ENCODE results near the gene MCOLN3.

The MCOLN3 gene

GRCh38 chr1:85048296-85049064 is at the start of gene MCOLN3:
Gene MCOLN3 (minus strand): TSS chr1:85048500. CDS start chr1:85045360, 3,140 bp downstream.
- TF ChIP-seq CTCF (IDR thresholded peaks at IDR 0.05; ENCODE audit: low read length, missing control alignments), result no peak
- DNase-seq (ENCODE audit: low read depth), result no peak
- no peak within 1 kb of the TSS for H3K4me3 ChIP-seq (replicated peaks; ENCODE audit: low read depth, low read length)

- no peak for DNase-seq (ENCODE audit: low read depth)
- TF ChIP-seq CTCF (IDR thresholded peaks at IDR 0.05; ENCODE audit: low read length, missing control alignments), result no peak
- no peak overlapping the region for H3K4me3 ChIP-seq (replicated peaks; ENCODE audit: low read depth, low read length)
Measured at GRCh38 chr1:85093644-85094043, 45.3 kb upstream of the MCOLN3 start.

GRCh38 chr1:85091671-85092280 is 43.5 kb upstream of the MCOLN3 start:
- no peak overlapping the region for H3K4me3 ChIP-seq (replicated peaks; ENCODE audit: low read depth, low read length)
- DNase-seq (ENCODE audit: low read depth), result no peak

GRCh38 chr1:85090225-85090624 is 41.9 kb upstream of the MCOLN3 start:
- no peak for TF ChIP-seq CTCF (IDR thresholded peaks at IDR 0.05; ENCODE audit: low read length, missing control alignments)
- H3K4me3 ChIP-seq (replicated peaks; ENCODE audit: low read depth, low read length), result no peak overlapping the region
- DNase-seq (ENCODE audit: low read depth), result no peak

More at GRCh38 chr1:85091671-85092280, 43.5 kb upstream of the MCOLN3 start:
- TF ChIP-seq CTCF (IDR thresholded peaks at IDR 0.05; ENCODE audit: low read length, missing control alignments), result no peak

- no peak for DNase-seq (ENCODE audit: low read depth)
- H3K4me3 ChIP-seq (replicated peaks; ENCODE audit: low read depth, low read length), result no peak overlapping the region
- TF ChIP-seq CTCF (IDR thresholded peaks at IDR 0.05; ENCODE audit: low read length, missing control alignments), result no peak
Measured at GRCh38 chr1:85089203-85089602, 40.9 kb upstream of the MCOLN3 start.

GRCh38 chr1:85088408-85088784 is 40.1 kb upstream of the MCOLN3 start:
- no peak overlapping the region for H3K4me3 ChIP-seq (replicated peaks; ENCODE audit: low read depth, low read length)
- TF ChIP-seq CTCF (IDR thresholded peaks at IDR 0.05; ENCODE audit: low read length, missing control alignments), result no peak
- DNase-seq (ENCODE audit: low read depth), result no peak

Data from fibroblast of pulmonary artery (primary cell).